PC-3 (cell line): ENCODE measurements around the gene NR5A2.

Experiments used
- CTCF ChIP-seq: fragments of 300-600 bp; sonication (generic); conservative IDR thresholded peaks from 2 replicates; pipeline ENCODE4 v1.5.1; 2017; ENCODE audit warnings: antibody characterized with exemption, low read depth, mild to moderate bottlenecking, low read length
- EZH2 ChIP-seq: fragments of 300-600 bp; sonication (generic); IDR thresholded peaks from one replicate; pipeline ENCODE4 v1.6.1; 2017; ENCODE audit warnings: antibody characterized with exemption, mild to moderate bottlenecking, low read length; ENCODE audit not compliant: unreplicated experiment
- EZH2phosphoT487 ChIP-seq: fragments of 300-600 bp; sonication (generic); IDR thresholded peaks from 2 replicates; pipeline ENCODE4 v1.6.1; 2018; ENCODE audit warnings: mild to moderate bottlenecking, antibody characterized with exemption, low read length, borderline replicate concordance

- no peak for TF ChIP-seq CTCF
- TF ChIP-seq EZH2phosphoT487, result no peak
- TF ChIP-seq EZH2, result no peak
Observed at GRCh38 chr1:200154069-200154767, 126.7 kb downstream of the NR5A2 start.
